ENCODE results near the gene TTLL4. TPM values are rescaled to one million over a fixed set of nuclear protein-coding genes. Genes with fewer than 3 reads are reported as not detected.

TTLL4 gene
- total RNA-seq, 1 experiment from 2014 or later, result 57.1 TPM

DNA sequence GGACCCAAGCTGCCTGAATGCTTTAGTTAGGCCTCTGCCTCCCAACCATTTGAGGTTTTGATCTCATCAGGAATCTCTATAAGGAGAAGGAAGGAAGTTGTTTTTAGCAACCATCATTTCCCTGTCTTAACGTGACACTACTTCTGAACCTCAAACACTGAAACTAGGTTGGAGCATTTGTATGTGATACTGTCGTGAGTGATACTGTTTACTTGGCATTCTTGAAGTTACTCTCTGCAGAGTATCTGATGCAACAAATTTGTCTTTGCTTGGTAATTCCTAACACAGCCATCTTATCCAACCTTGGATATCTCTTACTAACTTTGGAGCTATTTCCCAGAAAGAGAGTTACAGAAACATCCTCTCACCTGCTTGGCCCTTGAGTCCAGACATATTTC, 22.1 kb downstream of the TTLL4 start:
- DNase-seq, result no peak
- POLR2A ChIA-PET (ENCODE audit: unreplicated experiment), result no interaction called here
- peaks cover under 1% of the 10 kb centered on the region; the same call in 1 of the 2 replicates for H3K36me3 ChIP-seq (ENCODE audit: low read depth)
- 0 out of 2 replicates have a peak, but pooled peaks cover 3% of the 10 kb centered on the region for H4K20me1 ChIP-seq (ENCODE audit: insufficient read depth)
- H3K27me3 ChIP-seq (ENCODE audit: insufficient read depth, low read depth), result no peaks in the 10 kb centered on the region
- H3K4me1 ChIP-seq (replicated peaks; ENCODE audit: insufficient read depth), result peaks cover 43% of the 10 kb centered on the region
- TF ChIP-seq, protein P1, sequence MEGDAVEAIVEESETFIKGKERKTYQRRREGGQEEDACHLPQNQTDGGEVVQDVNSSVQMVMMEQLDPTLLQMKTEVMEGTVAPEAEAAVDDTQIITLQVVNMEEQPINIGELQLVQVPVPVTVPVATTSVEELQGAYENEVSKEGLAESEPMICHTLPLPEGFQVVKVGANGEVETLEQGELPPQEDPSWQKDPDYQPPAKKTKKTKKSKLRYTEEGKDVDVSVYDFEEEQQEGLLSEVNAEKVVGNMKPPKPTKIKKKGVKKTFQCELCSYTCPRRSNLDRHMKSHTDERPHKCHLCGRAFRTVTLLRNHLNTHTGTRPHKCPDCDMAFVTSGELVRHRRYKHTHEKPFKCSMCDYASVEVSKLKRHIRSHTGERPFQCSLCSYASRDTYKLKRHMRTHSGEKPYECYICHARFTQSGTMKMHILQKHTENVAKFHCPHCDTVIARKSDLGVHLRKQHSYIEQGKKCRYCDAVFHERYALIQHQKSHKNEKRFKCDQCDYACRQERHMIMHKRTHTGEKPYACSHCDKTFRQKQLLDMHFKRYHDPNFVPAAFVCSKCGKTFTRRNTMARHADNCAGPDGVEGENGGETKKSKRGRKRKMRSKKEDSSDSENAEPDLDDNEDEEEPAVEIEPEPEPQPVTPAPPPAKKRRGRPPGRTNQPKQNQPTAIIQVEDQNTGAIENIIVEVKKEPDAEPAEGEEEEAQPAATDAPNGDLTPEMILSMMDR (conservative IDR thresholded peaks at IDR 0.05), result no peak
- TF ChIP-seq EZH2 (IDR thresholded peaks at IDR 0.05; ENCODE audit: low read depth), result no peak
- H3K9me2 ChIP-seq (ENCODE audit: insufficient read depth), result no peaks in the 10 kb centered on the region
- no peaks in the 10 kb centered on the region for H3K9me3 ChIP-seq (ENCODE audit: insufficient read depth, low read depth)
- no peak overlapping the region for H3K4me3 ChIP-seq
- H2AFZ ChIP-seq, result no peak overlapping the region
- CTCF ChIA-PET, result no interaction called here
- H3K27ac ChIP-seq, result peak overlapping the region; percentile 66
- intact Hi-C loops (cut with micrococcal nuclease; ENCODE audit: unreplicated experiment), result loop anchor here (5.0 kb wide), 1 partner anchor 165 kb away; no protein-coding TSS in a partner anchor
- no TSS peak for BruUV-seq (replicated peaks)
- peaks cover 31% of the 10 kb centered on the region for H3F3A ChIP-seq (ENCODE audit: insufficient read depth, low read depth)
- H3K79me2 ChIP-seq (ENCODE audit: low read depth), result peaks cover 58% of the 10 kb centered on the region
- no peak overlapping the region for H3K4me2 ChIP-seq

DNA sequence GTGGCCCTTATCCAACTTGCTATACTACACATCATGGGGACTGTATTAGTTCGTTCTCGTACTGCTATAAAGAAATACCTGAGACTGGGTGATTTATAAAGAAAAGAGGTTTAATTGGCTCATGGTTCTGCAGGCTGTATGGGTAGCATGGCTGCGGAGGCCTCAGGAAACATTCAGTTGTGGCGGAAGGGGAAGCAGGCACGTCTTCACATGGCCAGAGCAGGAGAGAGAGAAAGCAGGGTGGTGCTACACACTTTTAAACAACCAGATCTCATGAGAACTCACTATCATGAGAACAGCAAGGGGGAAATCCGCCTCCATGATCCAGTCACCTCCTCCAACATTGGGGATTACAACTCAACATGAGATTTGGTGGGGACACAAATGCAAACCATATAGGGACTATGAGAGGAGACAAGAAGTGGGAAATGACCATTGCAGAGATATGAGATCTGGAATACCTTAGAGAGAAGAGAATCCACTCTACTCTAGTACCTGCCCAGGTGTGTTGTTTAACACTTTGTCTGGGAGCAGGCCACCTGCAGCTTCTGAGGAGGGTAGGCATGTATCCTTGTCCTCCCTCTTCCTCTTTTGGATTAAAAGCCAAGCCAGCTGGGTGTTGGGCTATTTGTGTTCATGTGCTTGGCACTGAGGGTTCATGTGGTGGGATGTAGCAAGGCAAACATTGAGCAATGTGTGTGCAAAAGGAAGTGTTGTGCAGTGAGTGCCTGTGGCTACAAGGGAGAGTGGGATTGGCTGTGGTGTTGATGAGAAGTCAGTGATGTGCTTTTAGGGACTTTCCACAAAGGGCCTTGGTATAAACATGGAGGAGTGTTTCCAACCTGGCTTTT, 22.8 kb downstream of the TTLL4 start:
- peak in 1 of 2 experiments; percentile 56 for DNase-seq
- TF ChIP-seq EZH2 (IDR thresholded peaks at IDR 0.05; ENCODE audit: low read depth), result no peak
- TF ChIP-seq, protein P1 (conservative IDR thresholded peaks at IDR 0.05), result no peak
- no peaks in the 10 kb centered on the region for H3K9me2 ChIP-seq (ENCODE audit: insufficient read depth)
- 0 out of 2 replicates have a peak, but pooled peaks cover 3% of the 10 kb centered on the region for H4K20me1 ChIP-seq (ENCODE audit: insufficient read depth)
- BruUV-seq (replicated peaks), result no TSS peak
- H3K9me3 ChIP-seq (ENCODE audit: insufficient read depth, low read depth), result no peaks in the 10 kb centered on the region
- H3K79me2 ChIP-seq (ENCODE audit: low read depth), result peaks cover 56% of the 10 kb centered on the region
- H3F3A ChIP-seq (ENCODE audit: insufficient read depth, low read depth), result peaks cover 31% of the 10 kb centered on the region
- H2AFZ ChIP-seq, result no peak overlapping the region
- intact Hi-C loops (cut with micrococcal nuclease; ENCODE audit: unreplicated experiment), result loop anchor here (5.0 kb wide), 1 partner anchor 164 kb away; no protein-coding TSS in a partner anchor
- CTCF ChIA-PET, result no interaction called here
- H3K4me2 ChIP-seq, result peak overlapping the region; percentile 21; the same call in 1 of the 2 replicates
- H3K27ac ChIP-seq, result peak overlapping the region; percentile 66
- H3K27me3 ChIP-seq (ENCODE audit: insufficient read depth, low read depth), result no peaks in the 10 kb centered on the region
- no peaks in the 10 kb centered on the region; the same call in none of the 2 replicates for H3K36me3 ChIP-seq (ENCODE audit: low read depth)
- peaks cover 43% of the 10 kb centered on the region for H3K4me1 ChIP-seq (replicated peaks; ENCODE audit: insufficient read depth)
- no peak overlapping the region for H3K4me3 ChIP-seq
- POLR2A ChIA-PET (ENCODE audit: unreplicated experiment), result no interaction called here

DNA sequence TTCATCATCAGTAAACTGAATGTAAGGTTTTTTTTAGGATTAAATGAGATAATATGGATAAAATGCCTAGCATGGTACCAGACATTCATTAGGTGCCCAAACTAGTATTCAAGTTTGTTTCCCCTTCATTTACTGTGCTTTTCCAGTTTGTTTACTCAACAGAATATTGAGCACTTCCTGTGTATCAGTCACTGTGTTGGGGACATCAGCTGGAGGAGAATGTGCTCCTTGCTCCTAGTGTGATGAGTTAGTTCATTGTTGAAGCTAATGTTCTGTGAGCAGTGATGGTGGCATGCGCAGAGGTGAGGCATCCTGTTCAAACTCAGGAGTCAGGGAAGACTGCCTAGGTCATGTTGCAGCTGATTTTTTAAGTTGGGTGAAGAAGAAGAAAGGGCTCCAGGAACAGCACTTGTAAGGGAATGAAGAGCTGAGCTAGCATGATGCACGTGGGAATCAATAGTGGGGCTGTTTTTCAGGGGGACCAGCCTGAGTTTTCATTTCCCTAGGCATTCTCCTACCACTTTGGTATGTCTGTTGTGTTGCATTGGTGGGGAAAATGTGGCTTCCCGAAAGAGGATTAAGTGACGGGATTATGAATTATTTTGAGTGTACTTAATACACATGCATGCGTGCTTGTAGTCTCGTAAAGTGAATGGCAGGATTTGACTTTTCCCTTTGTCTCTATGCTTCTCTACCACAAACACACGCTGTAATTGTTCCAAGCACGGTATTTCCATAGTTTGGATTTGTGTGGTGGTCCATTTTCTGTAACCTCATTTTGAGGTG, 23.7 kb downstream of the TTLL4 start:
- Histone ChIP-seq H4K20me1 (ENCODE audit: insufficient read depth) (0 out of 2 replicates have a peak, but pooled peaks cover 3% of the 10 kb centered on the region), H3K9me2 (ENCODE audit: insufficient read depth) (no peaks in the 10 kb centered on the region), H3K9me3 (ENCODE audit: insufficient read depth, low read depth) (no peaks in the 10 kb centered on the region), H3F3A (ENCODE audit: insufficient read depth, low read depth) (peaks cover 25% of the 10 kb centered on the region), H3K79me2 (ENCODE audit: low read depth) (peaks cover 47% of the 10 kb centered on the region), H3K4me2 (peak overlapping the region; percentile 21; the same call in 1 of the 2 replicates), H3K4me1 (replicated peaks; ENCODE audit: insufficient read depth) (peaks cover 43% of the 10 kb centered on the region), H3K36me3 (ENCODE audit: low read depth) (peaks cover under 1% of the 10 kb centered on the region), H3K27ac (peak overlapping the region; percentile 66), H3K4me3 (no peak overlapping the region), H3K27me3 (ENCODE audit: insufficient read depth, low read depth) (no peaks in the 10 kb centered on the region), H2AFZ (no peak overlapping the region)
- no TSS peak for BruUV-seq (replicated peaks)
- CTCF ChIA-PET, result no interaction called here
- intact Hi-C loops (cut with micrococcal nuclease; ENCODE audit: unreplicated experiment), result loop anchor here (5.0 kb wide), 1 partner anchor 163 kb away; no protein-coding TSS in a partner anchor
- no peak for DNase-seq
- POLR2A ChIA-PET (ENCODE audit: unreplicated experiment), result interaction anchor here (0.6 kb wide), 1 partner anchor 323 kb away, joined by 4 read pairs; no protein-coding TSS in a partner anchor
- TF ChIP-seq, protein P1 (conservative IDR thresholded peaks at IDR 0.05), result no peak
- TF ChIP-seq EZH2 (IDR thresholded peaks at IDR 0.05; ENCODE audit: low read depth), result no peak
